ENCODE results near the gene PRDX1. TPM values are rescaled to one million over a fixed set of nuclear protein-coding genes. Genes with fewer than 3 reads are reported as not detected.

Gene PRDX1
- total RNA-seq, 1 experiment from 2014 or later = 967 TPM

GRCh38 chr1:45507893-45508292 lies 13.8 kb downstream of the PRDX1 start:
- Histone ChIP-seq H3F3A (ENCODE audit: low read length, unreplicated experiment) (peaks cover 11% of the 10 kb centered on the region), H2AFZ (ENCODE audit: low read length) (no peak overlapping the region), H3K27ac (ENCODE audit: low read length) (no peak overlapping the region), H3K9me3 (ENCODE audit: low read length) (no peaks in the 10 kb centered on the region), H3K4me3 (ENCODE audit: low read length) (no peak overlapping the region), H3K4me2 (ENCODE audit: low read length) (no peak overlapping the region), H3K36me3 (ENCODE audit: low read depth, low read length) (peaks cover 32% of the 10 kb centered on the region), H4K20me1 (ENCODE audit: low read length) (peaks cover 3% of the 10 kb centered on the region; the same call in 1 of the 2 replicates), H3K27me3 (ENCODE audit: low read length) (no peaks in the 10 kb centered on the region), H3K9me2 (replicated peaks; ENCODE audit: low read length) (no peaks in the 10 kb centered on the region), H3K9ac (ENCODE audit: low read length) (no peak overlapping the region), H3K79me2 (ENCODE audit: low read length) (no peaks in the 10 kb centered on the region), H3K4me1 (ENCODE audit: insufficient read depth, low read length) (no peaks in the 10 kb centered on the region)
- BruUV-seq (replicated peaks) = no TSS peak
- POLR2A ChIA-PET (ENCODE audit: unreplicated experiment) = interaction anchor here (0.6 kb wide), 1 partner anchor 170 kb away, joined by 6 read pairs; no protein-coding TSS in a partner anchor
- no peak for DNase-seq
- intact Hi-C loops (cut with micrococcal nuclease) = no loop called here
- TF ChIP-seq EZH2 (IDR thresholded peaks at IDR 0.05; ENCODE audit: low read length, unreplicated experiment) (no peak), CTCF (conservative IDR thresholded peaks at IDR 0.05; ENCODE audit: low read depth, low read length) (no peak), EZH2phosphoT487 (IDR thresholded peaks at IDR 0.05; ENCODE audit: borderline replicate concordance, low read length) (no peak)
- no peak; the same call in 1 of the 2 replicates for ATAC-seq
- CTCF ChIA-PET = no interaction called here

- no peaks in the 10 kb centered on the region for H3K9me3 ChIP-seq (ENCODE audit: low read length)
- ATAC-seq (no peak), DNase-seq (no peak)
- H3K4me1 ChIP-seq (ENCODE audit: insufficient read depth, low read length) = no peaks in the 10 kb centered on the region
- H3F3A ChIP-seq (ENCODE audit: low read length, unreplicated experiment) = peaks cover 11% of the 10 kb centered on the region
- no peak overlapping the region for H3K4me2 ChIP-seq (ENCODE audit: low read length)
- peaks cover 3% of the 10 kb centered on the region; the same call in 1 of the 2 replicates for H4K20me1 ChIP-seq (ENCODE audit: low read length)
- no TSS peak for BruUV-seq (replicated peaks)
- no peaks in the 10 kb centered on the region for H3K79me2 ChIP-seq (ENCODE audit: low read length)
- peaks cover 27% of the 10 kb centered on the region for H3K36me3 ChIP-seq (ENCODE audit: low read depth, low read length)
- H3K9me2 ChIP-seq (replicated peaks; ENCODE audit: low read length) = no peaks in the 10 kb centered on the region
- no peaks in the 10 kb centered on the region for H3K27me3 ChIP-seq (ENCODE audit: low read length)
- no peak overlapping the region for H2AFZ ChIP-seq (ENCODE audit: low read length)
- H3K9ac ChIP-seq (ENCODE audit: low read length) = no peak overlapping the region
- ChIA-PET CTCF (no interaction called here), POLR2A (ENCODE audit: unreplicated experiment) (no interaction called here)
- TF ChIP-seq EZH2 (IDR thresholded peaks at IDR 0.05; ENCODE audit: low read length, unreplicated experiment) (no peak), EZH2phosphoT487 (IDR thresholded peaks at IDR 0.05; ENCODE audit: borderline replicate concordance, low read length) (no peak), CTCF (conservative IDR thresholded peaks at IDR 0.05; ENCODE audit: low read depth, low read length) (no peak)
- H3K4me3 ChIP-seq (ENCODE audit: low read length) = no peak overlapping the region
- no peak overlapping the region for H3K27ac ChIP-seq (ENCODE audit: low read length)
- intact Hi-C loops (cut with micrococcal nuclease) = no loop called here
Observed at GRCh38 chr1:45507195-45507594, 14.5 kb downstream of the PRDX1 start.

GRCh38 chr1:45503462-45504360 lies 18.0 kb downstream of the PRDX1 start:
- Histone ChIP-seq H3K9me2 (replicated peaks; ENCODE audit: low read length) (no peaks in the 10 kb centered on the region), H3K27me3 (ENCODE audit: low read length) (no peaks in the 10 kb centered on the region), H2AFZ (ENCODE audit: low read length) (no peak overlapping the region), H3K4me1 (ENCODE audit: insufficient read depth, low read length) (peaks cover 15% of the 10 kb centered on the region), H3K27ac (ENCODE audit: low read length) (no peak overlapping the region), H3K4me3 (ENCODE audit: low read length) (no peak overlapping the region), H3K9ac (ENCODE audit: low read length) (no peak overlapping the region), H3K79me2 (ENCODE audit: low read length) (peaks cover 10% of the 10 kb centered on the region), H3F3A (ENCODE audit: low read length, unreplicated experiment) (no peaks in the 10 kb centered on the region), H3K4me2 (ENCODE audit: low read length) (no peak overlapping the region), H3K9me3 (ENCODE audit: low read length) (no peaks in the 10 kb centered on the region), H3K36me3 (ENCODE audit: low read depth, low read length) (0 out of 2 replicates have a peak, but pooled peaks cover 1% of the 10 kb centered on the region), H4K20me1 (ENCODE audit: low read length) (0 out of 2 replicates have a peak, but pooled peaks cover 3% of the 10 kb centered on the region)
- TF ChIP-seq CTCF (conservative IDR thresholded peaks at IDR 0.05; ENCODE audit: low read depth, low read length) = no peak
- no peak for TF ChIP-seq EZH2 (IDR thresholded peaks at IDR 0.05; ENCODE audit: low read length, unreplicated experiment)
- no peak for TF ChIP-seq EZH2phosphoT487 (IDR thresholded peaks at IDR 0.05; ENCODE audit: borderline replicate concordance, low read length)
- ATAC-seq = no peak
- no TSS peak for BruUV-seq (replicated peaks)
- no peak for DNase-seq
- intact Hi-C loops (cut with micrococcal nuclease) = no loop called here
- CTCF ChIA-PET = no interaction called here
- POLR2A ChIA-PET (ENCODE audit: unreplicated experiment) = no interaction called here
